Gastroesophageal sphincter (tissue), 4 donors: Measurements from ENCODE around the gene DCAF5. TPM values are rescaled to one million over a fixed set of nuclear protein-coding genes. Genes with fewer than 3 reads are reported as not detected.

Experiments used
- ATAC-seq: fragments of 150-250 bp; one replicate; pipeline ENCODE4 v1.9.1; 2016; ENCODE audit warnings: mild to moderate bottlenecking, moderate library complexity
- H3K27ac ChIP-seq, 4 donors: fragments of 200-600 bp; sonication (generic) in 3 of 4; 1 replicate in 3 of 4; 2 replicates in 1 of 4; pipeline ENCODE4 v1.5.1; 2016 to 2019
- H3K27me3 ChIP-seq: fragments of 200-600 bp; sonication (generic); one replicate; pipeline ENCODE4 v1.5.1; 2019
- H3K36me3 ChIP-seq, 2 donors: fragments of 200-600 bp; sonication (generic); one replicate each; pipeline ENCODE4 v1.5.1; 2019; ENCODE audit warnings: control low read depth in 1 of 2
- H3K4me1 ChIP-seq, 3 donors: fragments of 200-600 bp; sonication (generic); 1 replicate in 2 of 3; 2 replicates in 1 of 3; pipeline ENCODE4 v1.5.1; 2016 to 2019; ENCODE audit warnings: control low read depth in 2 of 3
- H3K4me3 ChIP-seq, 2 donors: fragments of 200-600 bp; sonication (generic); one replicate each; pipeline ENCODE4 v1.5.1; 2019; ENCODE audit warnings: mild to moderate bottlenecking in 1 of 2, moderate library complexity in 1 of 2
- H3K9me3 ChIP-seq, 3 donors: fragments of 200-600 bp; sonication (generic); one replicate each; pipeline ENCODE4 v1.5.1; 2017 to 2019; ENCODE audit warnings: control low read depth in 2 of 3
- EP300 ChIP-seq: sonication (generic); formaldehyde crosslinking; IDR thresholded peaks from one replicate; pipeline ENCODE4 v1.6.1; 2017; ENCODE audit warnings: antibody characterized with exemption, mild to moderate bottlenecking
- POLR2A ChIP-seq, 2 donors: fragments of 450-650 bp; IDR thresholded peaks; one replicate each; pipeline ENCODE4 v1.6.1; 2017; ENCODE audit warnings: antibody characterized with exemption in 2 of 2, mild to moderate bottlenecking in 2 of 2, moderate library complexity in 1 of 2
- POLR2AphosphoS5 ChIP-seq: sonication (generic); formaldehyde crosslinking; IDR thresholded peaks from one replicate; pipeline ENCODE4 v1.6.1; 2017; ENCODE audit warnings: antibody characterized with exemption
- WGBS, 2 donors: methylation state at CpG; one replicate each; pipeline ENCODE4 v1.1.5; 2018; ENCODE audit warnings: low coverage in 1 of 2; 5-methylcytosine and 5-hydroxymethylcytosine counted together
- total RNA-seq, 4 donors: library from RNA; depleted of rRNA; stranded (reverse); fragments of >200 nt; gene quantifications; one replicate each; pipeline ENCODE4 v1.1.0, GENCODE V29; 2016
- TF ChIP-seq, protein P1 (sequence below), 4 experiments: fragments of 200-600 bp in 2 of 4; fragments of 450-650 bp in 2 of 4; sonication (generic) in 1 of 4; IDR thresholded peaks; one replicate each; pipeline ENCODE4 v1.5.1; 2017 to 2019; ENCODE audit warnings: antibody characterized with exemption in 4 of 4, mild to moderate bottlenecking in 2 of 4, moderate library complexity in 2 of 4

DCAF5 gene
- total RNA-seq, 4 donors from 2014 or later = 31.0 to 63.6 (median 36.9) TPM

DNA sequence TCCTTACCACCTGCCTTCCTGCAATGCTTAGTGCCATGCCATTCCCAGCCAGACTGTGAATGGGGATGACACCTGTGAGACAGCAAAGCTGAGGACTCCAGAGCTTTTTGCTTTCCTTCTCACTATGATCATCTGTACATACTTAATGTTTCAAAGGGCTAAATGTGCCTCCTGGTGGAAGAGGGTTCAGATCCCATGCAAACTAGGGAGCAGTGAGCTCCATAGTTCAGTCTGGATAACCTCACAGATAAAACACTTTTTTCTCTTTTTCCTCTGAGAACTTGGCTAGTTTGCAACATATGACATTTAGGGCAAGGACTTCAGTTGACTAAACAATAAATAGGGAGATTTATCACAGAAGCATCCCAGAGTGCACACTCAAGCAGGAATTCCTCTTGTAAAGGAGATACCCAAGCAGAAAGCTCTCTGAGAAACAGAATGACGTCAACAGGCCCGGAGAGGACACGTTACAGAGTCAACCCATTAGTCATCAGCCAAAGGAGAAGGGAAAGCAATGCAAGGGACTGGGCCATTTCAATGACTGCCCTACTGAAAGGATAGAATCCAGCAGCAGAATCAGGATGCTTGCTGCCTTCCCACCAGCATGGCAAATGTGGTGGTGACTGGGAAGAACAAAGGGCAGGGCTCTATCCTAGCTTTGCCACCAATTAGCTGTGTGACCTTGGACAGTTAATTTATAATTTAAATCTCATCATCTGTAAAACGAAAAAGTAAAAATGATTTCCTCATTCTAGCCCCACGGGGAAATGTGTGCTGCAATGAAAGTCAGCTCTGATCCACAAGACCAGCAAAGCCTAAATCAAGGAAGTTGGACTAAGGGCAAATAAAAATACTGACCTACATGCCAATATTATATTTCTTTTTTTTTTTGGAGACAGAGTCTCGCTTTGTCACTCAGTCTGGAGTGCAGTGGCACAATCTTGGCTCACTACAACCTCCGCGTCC, 93.0 kb downstream of the DCAF5 start:
- no peak overlapping the region for H3K4me3 ChIP-seq
- H3K27me3 ChIP-seq = no peaks in the 10 kb centered on the region
- TF ChIP-seq, protein P1, sequence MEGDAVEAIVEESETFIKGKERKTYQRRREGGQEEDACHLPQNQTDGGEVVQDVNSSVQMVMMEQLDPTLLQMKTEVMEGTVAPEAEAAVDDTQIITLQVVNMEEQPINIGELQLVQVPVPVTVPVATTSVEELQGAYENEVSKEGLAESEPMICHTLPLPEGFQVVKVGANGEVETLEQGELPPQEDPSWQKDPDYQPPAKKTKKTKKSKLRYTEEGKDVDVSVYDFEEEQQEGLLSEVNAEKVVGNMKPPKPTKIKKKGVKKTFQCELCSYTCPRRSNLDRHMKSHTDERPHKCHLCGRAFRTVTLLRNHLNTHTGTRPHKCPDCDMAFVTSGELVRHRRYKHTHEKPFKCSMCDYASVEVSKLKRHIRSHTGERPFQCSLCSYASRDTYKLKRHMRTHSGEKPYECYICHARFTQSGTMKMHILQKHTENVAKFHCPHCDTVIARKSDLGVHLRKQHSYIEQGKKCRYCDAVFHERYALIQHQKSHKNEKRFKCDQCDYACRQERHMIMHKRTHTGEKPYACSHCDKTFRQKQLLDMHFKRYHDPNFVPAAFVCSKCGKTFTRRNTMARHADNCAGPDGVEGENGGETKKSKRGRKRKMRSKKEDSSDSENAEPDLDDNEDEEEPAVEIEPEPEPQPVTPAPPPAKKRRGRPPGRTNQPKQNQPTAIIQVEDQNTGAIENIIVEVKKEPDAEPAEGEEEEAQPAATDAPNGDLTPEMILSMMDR (IDR thresholded peaks at IDR 0.05) = peak in 1 of 4 experiments; percentile 7
- TF ChIP-seq POLR2AphosphoS5 (peak; percentile 26), EP300 (no peak)
- peaks cover 0 to 26% (median 6%) of the 10 kb centered on the region in 3 donors for H3K4me1 ChIP-seq
- H3K27ac ChIP-seq = peak overlapping the region in 3 of 4 donors; percentile 29 to 67 (median 30)
- peak; percentile 87 for ATAC-seq
- 52 to 62% methylated on average over 6 to 7 of the region's 8 CpGs for WGBS, 2 donors
- no peaks in the 10 kb centered on the region for H3K9me3 ChIP-seq
- H3K36me3 ChIP-seq = peaks cover 0 to 70% of the 10 kb centered on the region in 2 donors

DNA sequence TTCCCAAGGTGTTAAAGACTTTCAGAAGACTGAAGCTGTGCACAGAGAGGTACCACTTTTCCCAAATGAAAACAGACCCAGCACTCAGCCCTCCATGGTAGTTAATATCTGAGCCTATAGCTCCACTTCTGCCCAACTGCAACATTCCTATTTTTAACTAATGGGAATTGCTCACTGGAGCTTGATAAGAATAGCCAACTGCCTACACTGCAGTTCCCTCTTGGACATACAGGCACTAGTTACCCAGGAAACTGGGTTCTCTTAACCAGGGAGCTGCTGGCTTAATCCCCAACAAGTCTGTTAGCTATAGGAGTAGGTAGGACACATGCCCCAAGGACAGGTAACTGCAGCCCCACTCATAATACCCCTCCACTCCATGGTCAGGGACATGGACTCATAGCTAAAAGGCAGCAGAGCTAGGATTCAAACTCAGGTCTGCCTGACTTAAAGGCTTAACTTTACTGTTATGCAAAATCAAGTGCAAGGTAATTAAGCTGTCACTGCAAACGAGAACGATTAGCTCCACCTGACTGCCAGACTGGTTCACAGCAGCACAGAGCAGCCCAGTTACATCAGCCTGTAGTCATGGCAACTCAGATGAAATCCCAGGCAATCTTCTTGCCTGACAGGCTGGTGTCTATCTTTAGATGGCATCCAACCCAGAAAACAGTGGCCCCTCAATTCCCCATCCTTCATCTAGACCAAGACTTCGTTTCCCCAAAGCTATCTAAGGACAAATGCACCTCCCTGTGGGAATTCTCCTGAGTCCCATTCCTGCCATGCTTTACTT, 96.7 kb downstream of the DCAF5 start:
- 29 to 63% methylated on average over 1 to 3 of the region's 3 CpGs for WGBS, 2 donors
- H3K27ac ChIP-seq = peak overlapping the region in 3 of 4 donors; percentile 60 to 67 (median 65)
- H3K27me3 ChIP-seq = no peaks in the 10 kb centered on the region
- no peaks in the 10 kb centered on the region for H3K9me3 ChIP-seq
- ATAC-seq = peak; percentile 22
- TF ChIP-seq, protein P1 (IDR thresholded peaks at IDR 0.05) = peak in 2 of 4 experiments; percentile 22 to 40
- no peak for TF ChIP-seq EP300
- TF ChIP-seq POLR2A (IDR thresholded peaks at IDR 0.05) = no peak
- peaks cover 0 to 67% of the 10 kb centered on the region in 2 donors for H3K36me3 ChIP-seq
- H3K4me1 ChIP-seq = peaks cover 5 to 41% (median 6%) of the 10 kb centered on the region in 3 donors
- H3K4me3 ChIP-seq = no peak overlapping the region

DNA sequence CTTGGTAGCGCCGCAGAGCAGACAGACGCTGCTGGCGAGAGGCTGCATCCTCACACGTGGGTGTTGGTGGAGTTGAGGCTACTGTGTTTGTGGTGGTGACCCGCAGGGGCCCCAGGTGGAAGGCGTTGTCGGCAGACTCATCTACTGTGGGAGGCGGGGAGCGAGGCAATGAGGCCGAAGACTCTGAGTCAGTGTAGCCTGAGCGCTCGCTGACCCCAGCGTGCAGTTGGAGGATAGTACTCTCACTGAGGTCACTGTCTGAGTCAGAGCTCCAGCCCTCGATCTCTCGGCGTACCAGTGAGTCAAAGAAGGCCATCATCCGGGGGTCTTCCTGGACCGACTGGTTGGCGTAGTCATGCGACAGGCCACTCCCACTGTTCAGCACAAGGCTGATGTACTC, 97.8 kb downstream of the DCAF5 start:
- Histone ChIP-seq H3K9me3 (no peaks in the 10 kb centered on the region), H3K4me1 (peaks cover 12 to 52% (median 14%) of the 10 kb centered on the region in 3 donors), H3K27ac (peak overlapping the region in 1 of 4 donors; percentile 60), H3K36me3 (peaks cover 0 to 57% of the 10 kb centered on the region in 2 donors), H3K27me3 (no peaks in the 10 kb centered on the region), H3K4me3 (no peak overlapping the region)
- 96% methylated on average over 7 of the region's 21 CpGs; no CpG with 5 or more reads in 1 of the 2 donors for WGBS, 2 donors
- TF ChIP-seq, protein P1 (IDR thresholded peaks at IDR 0.05) = no peak
- TF ChIP-seq POLR2A (IDR thresholded peaks at IDR 0.05) (no peak), POLR2AphosphoS5 (no peak), EP300 (no peak)
- ATAC-seq = no peak

DNA sequence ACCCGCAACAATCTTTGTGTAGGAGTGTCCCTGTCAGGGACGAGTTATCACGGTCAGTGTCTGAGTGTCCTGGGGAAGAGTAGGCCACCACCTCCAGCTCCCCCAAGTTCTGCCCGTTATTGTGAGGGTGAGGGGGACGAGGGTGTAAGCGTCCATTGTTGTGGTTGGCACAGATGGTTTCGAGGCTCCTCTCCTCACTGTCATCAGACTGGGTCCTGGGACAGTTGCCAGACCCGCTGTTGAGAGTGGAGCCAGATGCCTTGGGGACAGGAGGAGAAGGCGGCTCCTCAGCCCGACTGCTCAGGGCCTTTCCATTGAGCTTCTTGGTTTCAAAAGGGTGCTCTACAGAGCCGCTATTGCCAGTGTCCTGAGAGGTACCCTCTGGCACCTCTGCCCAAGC, 98.9 kb downstream of the DCAF5 start:
- WGBS, 2 donors = 88% methylated on average over 4 of the region's 11 CpGs; no CpG with 5 or more reads in 1 of the 2 donors
- no peak for TF ChIP-seq POLR2A (IDR thresholded peaks at IDR 0.05)
- TF ChIP-seq POLR2AphosphoS5 = no peak
- TF ChIP-seq, protein P1 (IDR thresholded peaks at IDR 0.05) = no peak
- no peak for TF ChIP-seq EP300

More for the DNA sequence above, 98.9 kb downstream of the DCAF5 start:
- Histone ChIP-seq H3K4me1 (peaks cover 21 to 63% (median 21%) of the 10 kb centered on the region in 3 donors), H3K9me3 (no peaks in the 10 kb centered on the region), H3K4me3 (no peak overlapping the region), H3K27ac (peak overlapping the region in 2 of 4 donors; percentile 25 to 32), H3K27me3 (no peaks in the 10 kb centered on the region), H3K36me3 (peaks cover 0 to 46% of the 10 kb centered on the region in 2 donors)
- no peak for ATAC-seq
